Measurements from ENCODE around the gene ADD2.

Gene ADD2

DNA sequence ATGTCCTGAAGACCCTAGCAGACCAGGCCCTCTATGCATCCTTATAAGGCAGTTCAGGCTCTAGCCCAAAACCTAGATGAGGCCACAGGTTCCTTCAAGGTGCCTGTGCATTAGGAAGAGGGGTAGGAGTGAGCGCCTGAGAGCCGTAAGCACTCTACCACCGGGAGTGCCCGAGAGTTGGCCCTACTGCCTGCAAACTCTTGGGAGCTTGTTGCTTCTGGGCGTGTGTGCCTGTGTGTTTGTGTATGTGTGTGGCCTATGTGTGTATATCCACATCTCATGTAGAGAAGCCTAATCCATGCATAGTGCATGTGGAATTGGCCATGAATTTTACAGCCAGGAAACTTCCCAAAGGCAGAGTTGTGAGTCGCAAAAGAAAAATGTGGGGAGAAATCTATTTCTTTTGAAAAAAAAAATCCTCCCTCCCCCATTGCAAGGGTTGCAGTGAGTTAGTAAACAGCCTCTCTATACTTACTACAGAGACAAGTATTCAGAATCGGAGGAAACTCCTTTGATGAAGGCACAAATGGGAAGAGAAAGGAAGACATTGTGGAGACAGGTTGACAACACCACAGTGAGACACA, 96.8 kb downstream of the ADD2 start:
- TF ChIP-seq, protein P1, sequence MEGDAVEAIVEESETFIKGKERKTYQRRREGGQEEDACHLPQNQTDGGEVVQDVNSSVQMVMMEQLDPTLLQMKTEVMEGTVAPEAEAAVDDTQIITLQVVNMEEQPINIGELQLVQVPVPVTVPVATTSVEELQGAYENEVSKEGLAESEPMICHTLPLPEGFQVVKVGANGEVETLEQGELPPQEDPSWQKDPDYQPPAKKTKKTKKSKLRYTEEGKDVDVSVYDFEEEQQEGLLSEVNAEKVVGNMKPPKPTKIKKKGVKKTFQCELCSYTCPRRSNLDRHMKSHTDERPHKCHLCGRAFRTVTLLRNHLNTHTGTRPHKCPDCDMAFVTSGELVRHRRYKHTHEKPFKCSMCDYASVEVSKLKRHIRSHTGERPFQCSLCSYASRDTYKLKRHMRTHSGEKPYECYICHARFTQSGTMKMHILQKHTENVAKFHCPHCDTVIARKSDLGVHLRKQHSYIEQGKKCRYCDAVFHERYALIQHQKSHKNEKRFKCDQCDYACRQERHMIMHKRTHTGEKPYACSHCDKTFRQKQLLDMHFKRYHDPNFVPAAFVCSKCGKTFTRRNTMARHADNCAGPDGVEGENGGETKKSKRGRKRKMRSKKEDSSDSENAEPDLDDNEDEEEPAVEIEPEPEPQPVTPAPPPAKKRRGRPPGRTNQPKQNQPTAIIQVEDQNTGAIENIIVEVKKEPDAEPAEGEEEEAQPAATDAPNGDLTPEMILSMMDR (IDR thresholded peaks at IDR 0.05; ENCODE audit: borderline replicate concordance, insufficient read depth, low read depth, low read length) = no peak
- no peak overlapping the region for H3K4me3 ChIP-seq (ENCODE audit: low read depth, low read length)

DNA sequence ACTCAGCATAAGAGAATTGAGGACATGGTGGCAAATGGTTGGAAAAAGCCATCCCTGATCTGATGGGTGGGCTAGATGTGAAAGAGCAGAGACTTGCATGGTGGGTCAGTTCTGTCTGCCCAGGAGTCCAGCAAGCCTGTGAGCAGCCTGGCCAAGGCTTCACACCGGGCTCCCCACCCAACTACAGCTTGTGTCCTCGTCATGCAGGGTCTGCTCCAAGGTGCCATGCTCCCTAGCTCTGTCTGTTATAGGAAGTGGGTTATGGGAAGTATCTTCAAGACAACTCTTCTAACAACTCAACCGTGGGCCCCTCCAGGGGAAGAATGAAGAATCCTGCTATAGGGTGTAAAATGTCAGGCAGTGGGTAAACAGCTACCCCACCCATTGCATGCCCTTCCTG, 97.4 kb downstream of the ADD2 start:
- TF ChIP-seq, protein P1 (IDR thresholded peaks at IDR 0.05; ENCODE audit: borderline replicate concordance, insufficient read depth, low read depth, low read length) = no peak
- H3K4me3 ChIP-seq (ENCODE audit: low read depth, low read length) = no peak overlapping the region

DNA sequence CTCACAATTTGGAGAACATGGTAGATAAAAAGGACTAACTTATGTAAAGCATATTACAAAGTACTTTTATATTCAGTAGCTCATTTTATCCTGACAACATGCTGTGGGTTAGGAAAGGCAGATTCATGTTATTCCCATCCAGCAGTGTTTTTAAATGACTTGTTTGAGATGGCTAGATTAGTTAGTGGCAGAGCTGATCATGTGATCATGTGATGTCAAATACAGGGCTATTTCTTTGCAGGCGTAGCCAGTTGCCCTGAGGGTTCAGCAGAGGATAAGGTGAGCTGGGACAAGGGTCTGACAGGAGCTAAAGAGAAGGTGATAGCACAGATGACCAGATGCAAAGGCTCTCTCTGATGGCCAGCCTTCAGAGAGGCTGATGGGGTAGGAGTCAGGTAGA, 97.8 kb downstream of the ADD2 start:
- H3K4me3 ChIP-seq (ENCODE audit: low read depth, low read length) = no peak overlapping the region
- TF ChIP-seq, protein P1 (IDR thresholded peaks at IDR 0.05; ENCODE audit: borderline replicate concordance, insufficient read depth, low read depth, low read length) = no peak

DNA sequence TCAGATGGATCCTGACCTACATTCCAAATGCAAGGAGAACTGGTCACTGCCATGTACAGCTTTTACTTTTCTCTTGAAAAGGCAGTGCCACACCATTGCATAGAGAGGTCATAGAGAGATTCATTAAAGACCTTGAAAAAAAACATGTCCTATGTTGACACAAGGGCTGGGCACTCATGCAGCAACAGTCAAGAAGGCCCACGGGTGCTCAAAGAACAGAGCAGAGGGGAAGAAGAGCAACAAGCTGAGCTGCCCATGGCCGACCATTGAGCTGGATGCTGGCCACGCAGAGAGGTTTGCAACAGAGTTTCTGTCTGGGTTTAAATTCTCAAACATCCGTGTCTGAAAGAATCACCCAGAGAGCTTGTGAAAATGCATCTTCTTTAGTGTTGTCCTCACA, 99.1 kb downstream of the ADD2 start:
- no peak overlapping the region for H3K4me3 ChIP-seq (ENCODE audit: low read depth, low read length)
- TF ChIP-seq, protein P1 (IDR thresholded peaks at IDR 0.05; ENCODE audit: borderline replicate concordance, insufficient read depth, low read depth, low read length) = no peak

DNA sequence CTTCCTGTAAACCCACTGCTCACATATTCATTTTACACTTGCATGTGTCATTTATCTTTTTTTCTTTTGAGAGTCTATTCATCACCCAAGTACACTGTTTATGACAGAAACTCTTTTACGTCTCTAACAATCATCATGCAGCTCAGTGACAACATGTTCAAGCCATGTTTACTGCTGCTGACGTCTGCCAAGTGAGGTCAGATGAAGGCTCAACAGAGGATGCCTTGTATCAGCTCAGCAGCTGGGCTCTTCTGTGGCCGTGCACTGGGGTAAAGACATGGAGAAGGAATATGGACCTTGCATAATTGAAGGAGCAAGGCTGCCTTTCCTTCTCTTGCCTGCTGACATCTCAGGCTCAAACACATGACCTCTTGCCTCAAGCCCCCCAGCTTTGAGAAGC, 99.6 kb downstream of the ADD2 start:
- no peak overlapping the region for H3K4me3 ChIP-seq (ENCODE audit: low read depth, low read length)
- TF ChIP-seq, protein P1 (IDR thresholded peaks at IDR 0.05; ENCODE audit: borderline replicate concordance, insufficient read depth, low read depth, low read length) = no peak

DNA sequence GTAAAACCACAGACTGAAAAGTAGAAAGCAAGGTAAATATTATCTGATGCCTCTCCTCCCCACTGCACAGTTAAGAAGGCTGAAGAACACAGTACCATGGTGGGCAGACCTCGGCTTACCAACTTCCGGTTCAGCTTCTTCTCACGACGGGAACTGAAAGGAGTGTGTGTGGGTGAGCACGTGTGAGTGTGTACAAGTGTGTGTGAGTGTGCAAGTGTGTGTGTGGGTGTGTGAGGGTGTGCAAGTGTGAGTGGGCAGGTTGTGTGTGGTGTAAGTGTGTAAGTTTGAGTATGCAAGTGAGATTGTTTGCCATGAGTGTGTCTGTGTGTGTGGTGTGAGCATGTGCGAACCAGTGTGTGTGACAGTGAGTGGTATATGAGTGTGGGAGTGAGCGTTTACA, 103.5 kb downstream of the ADD2 start:
- no peak overlapping the region for H3K4me3 ChIP-seq (ENCODE audit: low read depth, low read length)
- TF ChIP-seq, protein P1 (IDR thresholded peaks at IDR 0.05; ENCODE audit: borderline replicate concordance, insufficient read depth, low read depth, low read length) = no peak

DNA sequence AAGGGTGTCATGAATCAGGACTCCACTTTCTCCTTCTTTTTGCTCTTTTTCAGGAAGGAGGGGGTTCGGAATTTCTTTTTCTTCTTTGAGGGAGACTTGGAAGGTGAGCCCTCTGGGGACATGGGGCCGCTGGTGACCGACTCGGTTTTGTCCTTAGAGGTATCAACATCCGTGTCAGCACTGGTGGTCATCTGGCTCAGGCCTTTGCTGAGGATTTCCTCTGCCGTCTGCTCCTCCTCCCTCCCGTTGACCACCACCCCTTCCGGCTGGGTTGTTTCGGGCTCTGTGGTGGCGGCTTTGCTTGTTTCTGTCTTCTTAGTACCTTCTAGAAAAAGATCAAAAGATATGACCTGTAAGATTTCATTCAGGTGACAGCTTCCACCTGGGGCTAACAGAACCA, 104.6 kb downstream of the ADD2 start:
- no peak overlapping the region for H3K4me3 ChIP-seq (ENCODE audit: low read depth, low read length)
- TF ChIP-seq, protein P1 (IDR thresholded peaks at IDR 0.05; ENCODE audit: borderline replicate concordance, insufficient read depth, low read depth, low read length) = no peak
